Endothelial cell of umbilical vein (primary cell): ENCODE data around the gene CD34. TPM values are rescaled to one million over a fixed set of nuclear protein-coding genes. Genes with fewer than 3 reads are reported as not detected.

Experiments
- BruUV-seq: library from RNA; stranded (reverse); fragments of 400-500 nt; replicated peaks from 2 replicates; lab custom pipeline; 2021; lab: Mats Ljungman, UMichigan
- CTCF ChIA-PET: fragments of 300-600, 350-600 bp; sonication (Branson Sonifier 250); formaldehyde crosslinking; loops from one replicate; lab custom pipeline; 2021; ENCODE audit warnings: antibody characterized with exemption, inconsistent platforms; lab: Charles Lee
- POLR2A ChIA-PET: fragments of 300-600, 350-600 bp; sonication (Branson Sonifier 250); formaldehyde crosslinking; loops from one replicate; lab custom pipeline; 2021; ENCODE audit warnings: antibody characterized with exemption, inconsistent platforms; lab: Charles Lee
- DNase-seq: peaks from one replicate; pipeline ENCODE4 v3.0.0-alpha.2; 2011; ENCODE audit warnings: low read depth, low spot score
- FAIRE-seq: peaks from 2 replicates; lab custom pipeline; 2011; peaks lifted over from hg19 to GRCh38; lab: Jason Lieb, UNC
- H2AFZ ChIP-seq: 2 replicates; pipeline ENCODE4 v1.6.0; 2012; ENCODE audit warnings: low read depth, low read length, control low read depth, inconsistent platforms
- H3K27ac ChIP-seq: 2 replicates; pipeline ENCODE4 v1.5.1; 2011; ENCODE audit warnings: low read depth, mild to moderate bottlenecking, control low read depth, low read length, moderate library complexity; ENCODE audit not compliant: insufficient read depth
- H3K27me3 ChIP-seq, 2 experiments: 2 replicates each; pipeline versions ENCODE4 v1.6.0 to v1.6.1; 2011; ENCODE audit warnings: low read length in 2 of 2, mixed read lengths in 1 of 2; ENCODE audit not compliant: control insufficient read depth in 2 of 2, insufficient read depth in 2 of 2
- H3K36me3 ChIP-seq, 2 experiments: 2 replicates in 1 of 2; 3 replicates in 1 of 2; pipeline ENCODE4 v1.5.1; 2011; ENCODE audit warnings: low read length in 2 of 2, mild to moderate bottlenecking in 1 of 2, moderate library complexity in 1 of 2; ENCODE audit not compliant: control insufficient read depth in 2 of 2, insufficient read depth in 2 of 2; ENCODE audit errors: extremely low read depth in 1 of 2
- H3K4me1 ChIP-seq: 3 replicates; pipeline ENCODE4 v1.5.1; 2011; ENCODE audit warnings: mild to moderate bottlenecking, low read length; ENCODE audit not compliant: control insufficient read depth, insufficient read depth; ENCODE audit errors: extremely low read depth
- H3K4me2 ChIP-seq: 2 replicates; pipeline ENCODE4 v1.6.1; 2011; ENCODE audit warnings: low read length, control low read depth, mixed read lengths; ENCODE audit not compliant: insufficient read depth
- H3K4me3 ChIP-seq, 3 experiments: fragments of 200-600 bp in 1 of 3; sonication (generic), shearing (Covaris generic) in 1 of 3; replicated peaks in 1 of 3; 2 replicates each; pipeline ENCODE4 v1.5.1; 2011 to 2016; ENCODE audit warnings: control low read depth in 3 of 3, low read length in 3 of 3, mild to moderate bottlenecking in 2 of 3, inconsistent platforms in 1 of 3, low read depth in 1 of 3, moderate library complexity in 1 of 3; ENCODE audit not compliant: insufficient read depth in 1 of 3
- H3K79me2 ChIP-seq: 2 replicates; pipeline ENCODE4 v1.6.0; 2012; ENCODE audit warnings: low read length, inconsistent platforms; ENCODE audit not compliant: control insufficient read depth, insufficient read depth
- H3K9ac ChIP-seq: replicated peaks from 2 replicates; pipeline ENCODE3; 2011; ENCODE audit warnings: low read length, control low read depth; ENCODE audit not compliant: insufficient read depth; ENCODE audit errors: extremely low read depth
- H3K9me1 ChIP-seq: replicated peaks from 3 replicates; pipeline ENCODE4 v1.6.0; 2011; ENCODE audit warnings: mild to moderate bottlenecking, low read length; ENCODE audit not compliant: control insufficient read depth, insufficient read depth; ENCODE audit errors: extremely low read depth
- H3K9me3 ChIP-seq: replicated peaks from 2 replicates; pipeline ENCODE4 v1.5.1; 2012; ENCODE audit warnings: low read length, inconsistent platforms; ENCODE audit not compliant: control insufficient read depth, insufficient read depth
- H4K20me1 ChIP-seq: replicated peaks from 2 replicates; pipeline ENCODE3; 2011; ENCODE audit warnings: mild to moderate bottlenecking, low read length; ENCODE audit not compliant: control insufficient read depth, insufficient read depth; ENCODE audit errors: extremely low read depth
- EZH2 ChIP-seq: IDR thresholded peaks from 2 replicates; pipeline ENCODE4 v1.6.1; 2012; ENCODE audit warnings: borderline replicate concordance, low read depth, mild to moderate bottlenecking, moderate library complexity, low read length, inconsistent platforms; ENCODE audit not compliant: severe bottlenecking
- FOS ChIP-seq: IDR thresholded peaks from 2 replicates; pipeline ENCODE4 v1.6.1; 2011; ENCODE audit warnings: mild to moderate bottlenecking, low read length, moderate library complexity, borderline replicate concordance; ENCODE audit not compliant: insufficient read depth
- GATA2 ChIP-seq: IDR thresholded peaks from 2 replicates; pipeline ENCODE4 v1.7.0; 2011; ENCODE audit warnings: low read depth, mild to moderate bottlenecking, moderate library complexity, mixed read lengths, low read length; ENCODE audit not compliant: insufficient read length, insufficient read depth
- JUN ChIP-seq: IDR thresholded peaks from 2 replicates; pipeline ENCODE4 v1.6.1; 2011; ENCODE audit warnings: borderline replicate concordance, low read depth; ENCODE audit not compliant: insufficient read length, insufficient read depth
- MYC ChIP-seq: IDR thresholded peaks from one replicate; pipeline ENCODE4 v1.6.1; 2011; ENCODE audit warnings: mild to moderate bottlenecking, low read depth, low read length
- POLR2A ChIP-seq: IDR thresholded peaks from 2 replicates; pipeline ENCODE4 v1.6.1; 2012; ENCODE audit warnings: low read depth, mild to moderate bottlenecking, control low read depth, low read length
- POLR2AphosphoS5 ChIP-seq: IDR thresholded peaks from 2 replicates; pipeline ENCODE4 v1.6.1; 2012; ENCODE audit warnings: low read depth, mild to moderate bottlenecking, control low read depth, low read length, moderate library complexity; ENCODE audit not compliant: insufficient read depth
- dilution Hi-C: fragments of 300-500 bp; cut with MboI; formaldehyde crosslinking; loops from one replicate; pipeline ENCODE4 v1.15.0; 2019; ENCODE audit warnings: low sequenced_read_pairs; ENCODE audit not compliant: extremely low pct_ligation_motif_present
- intact Hi-C: fragments of 100-400 bp; cut with micrococcal nuclease; formaldehyde crosslinking; loops from one replicate; pipeline ENCODE4 v1.10.0; 2022
- polyA plus RNA-seq, 4 experiments: library from polyadenylated mRNA; depleted of rRNA in 3 of 4; stranded (reverse) in 3 of 4; unstranded in 1 of 4; fragments of >200 nt; gene quantifications; 2 replicates each; pipeline versions ENCODE4 v1.2.1 to v1.2.3, GENCODE V29; 2011 to 2012; ENCODE audit warnings: missing spikeins in 1 of 4
- total RNA-seq: library from RNA; stranded (reverse); gene quantifications from 2 replicates; pipeline ENCODE4 v1.2.3, GENCODE V29; 2021
- TF ChIP-seq, protein P1 (sequence below): IDR thresholded peaks from 2 replicates; pipeline ENCODE4 v1.6.1; 2011; ENCODE audit not compliant: insufficient read depth, insufficient read length
- TF ChIP-seq, protein P2 (sequence below), 2 donors: IDR thresholded peaks; 1 replicate in 1 of 2; 2 replicates in 1 of 2; pipeline ENCODE4 v1.5.1; 2011; ENCODE audit warnings: low read length in 2 of 2, mild to moderate bottlenecking in 2 of 2, moderate library complexity in 2 of 2, control low read depth in 1 of 2, inconsistent platforms in 1 of 2, low read depth in 1 of 2; ENCODE audit not compliant: insufficient read depth in 1 of 2; ENCODE audit errors: extremely low read depth in 1 of 2

CD34 gene
- total and polyA plus RNA-seq, 2 donors (not counting 3 experiments of a cell fraction or from before 2014, with no cell fraction given) = 102 to 174 TPM

DNA sequence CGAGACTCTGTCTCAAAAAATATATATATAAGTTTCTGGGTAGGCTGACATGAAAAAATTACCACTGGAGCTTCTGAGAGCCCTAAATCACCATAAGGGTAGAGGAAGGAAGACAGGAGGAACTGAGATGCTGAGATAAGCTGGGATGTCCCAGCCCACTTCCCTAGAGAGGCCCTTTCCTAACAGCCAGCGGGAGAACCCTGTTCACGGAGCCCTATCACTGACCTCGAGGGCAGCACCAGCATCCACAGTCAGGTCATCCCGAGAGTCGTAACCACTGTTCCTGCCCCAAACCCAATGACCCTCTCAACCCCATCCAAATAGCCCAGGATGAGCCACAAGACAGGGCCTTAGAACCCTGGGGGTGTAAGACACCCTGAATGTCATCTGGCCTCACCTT, 77.5 kb downstream of the CD34 start:
- no peak overlapping the region for H2AFZ ChIP-seq
- intact Hi-C loops (no loop called here), dilution Hi-C loops (no loop called here)
- no peak overlapping the region for H3K4me3 ChIP-seq
- H3K79me2 ChIP-seq = peaks cover 48% of the 10 kb centered on the region
- H3K36me3 ChIP-seq = peaks cover 0 to 5% of the 10 kb centered on the region in 2 experiments
- ChIA-PET POLR2A (no interaction called here), CTCF (interaction anchor here (0.7 to 21.9 kb wide), 6 partner anchors 12 to 130 kb away, joined by 3 to 634 read pairs (median 4); no protein-coding TSS in a partner anchor)
- no peak overlapping the region for H3K27ac ChIP-seq
- no peak overlapping the region for H3K9ac ChIP-seq
- no peak for FAIRE-seq
- BruUV-seq = no TSS peak
- DNase-seq = no peak
- TF ChIP-seq EZH2 = no peak
- TF ChIP-seq POLR2A = no peak
- TF ChIP-seq FOS = no peak
- no peak for TF ChIP-seq POLR2AphosphoS5
- no peak for TF ChIP-seq MYC
- TF ChIP-seq GATA2 = no peak
- TF ChIP-seq, protein P1, sequence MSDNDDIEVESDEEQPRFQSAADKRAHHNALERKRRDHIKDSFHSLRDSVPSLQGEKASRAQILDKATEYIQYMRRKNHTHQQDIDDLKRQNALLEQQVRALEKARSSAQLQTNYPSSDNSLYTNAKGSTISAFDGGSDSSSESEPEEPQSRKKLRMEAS = no peak
- TF ChIP-seq, protein P2, sequence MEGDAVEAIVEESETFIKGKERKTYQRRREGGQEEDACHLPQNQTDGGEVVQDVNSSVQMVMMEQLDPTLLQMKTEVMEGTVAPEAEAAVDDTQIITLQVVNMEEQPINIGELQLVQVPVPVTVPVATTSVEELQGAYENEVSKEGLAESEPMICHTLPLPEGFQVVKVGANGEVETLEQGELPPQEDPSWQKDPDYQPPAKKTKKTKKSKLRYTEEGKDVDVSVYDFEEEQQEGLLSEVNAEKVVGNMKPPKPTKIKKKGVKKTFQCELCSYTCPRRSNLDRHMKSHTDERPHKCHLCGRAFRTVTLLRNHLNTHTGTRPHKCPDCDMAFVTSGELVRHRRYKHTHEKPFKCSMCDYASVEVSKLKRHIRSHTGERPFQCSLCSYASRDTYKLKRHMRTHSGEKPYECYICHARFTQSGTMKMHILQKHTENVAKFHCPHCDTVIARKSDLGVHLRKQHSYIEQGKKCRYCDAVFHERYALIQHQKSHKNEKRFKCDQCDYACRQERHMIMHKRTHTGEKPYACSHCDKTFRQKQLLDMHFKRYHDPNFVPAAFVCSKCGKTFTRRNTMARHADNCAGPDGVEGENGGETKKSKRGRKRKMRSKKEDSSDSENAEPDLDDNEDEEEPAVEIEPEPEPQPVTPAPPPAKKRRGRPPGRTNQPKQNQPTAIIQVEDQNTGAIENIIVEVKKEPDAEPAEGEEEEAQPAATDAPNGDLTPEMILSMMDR (IDR thresholded peaks at IDR 0.05; ENCODE audit: extremely low read depth in 1 of 2, insufficient read depth in 1 of 2, low read depth in 1 of 2, low read length in 2 of 2) = no peak
- TF ChIP-seq JUN = no peak
- H3K4me1 ChIP-seq = peaks cover 5% of the 10 kb centered on the region
- H3K9me3 ChIP-seq = no peaks in the 10 kb centered on the region
- no peaks in the 10 kb centered on the region for H3K9me1 ChIP-seq
- no peaks in the 10 kb centered on the region for H4K20me1 ChIP-seq
- H3K4me2 ChIP-seq = no peak overlapping the region
- no peaks in the 10 kb centered on the region for H3K27me3 ChIP-seq
